HCT116 (cell line): Measurements from ENCODE around the gene FHIT. TPM values are rescaled to one million over a fixed set of nuclear protein-coding genes. Genes with fewer than 3 reads are reported as not detected.

Experiments used
- ATAC-seq: fragments of 200-7000 bp; cut with Tn5 transposase; 2 replicates; pipeline ENCODE4 v1.9.1; 2020; ENCODE audit warnings: mild to moderate bottlenecking, moderate library complexity
- BruUV-seq: library from RNA; stranded (reverse); fragments of 400-500 nt; replicated peaks from 2 replicates; lab custom pipeline; 2021; lab: Mats Ljungman, UMichigan
- CTCF ChIA-PET: fragments of 300-600 bp; sonication (Branson Sonifier 250); formaldehyde crosslinking; loops from one replicate; lab custom pipeline; 2021; ENCODE audit warnings: antibody characterized with exemption; lab: Charles Lee
- POLR2A ChIA-PET: fragments of 300-600, 350-600 bp; sonication (Branson Sonifier 250); formaldehyde crosslinking; loops from one replicate; lab custom pipeline; 2021; ENCODE audit warnings: antibody characterized with exemption; lab: Charles Lee
- RAD21 ChIA-PET, 2 experiments: fragments of 300-600 bp; sonication (Branson Sonifier 250); formaldehyde crosslinking; loops; one replicate each; lab custom pipeline; 2023; ENCODE audit warnings: low total read pairs in 2 of 2; ENCODE audit not compliant: uncharacterized antibody in 2 of 2, unreplicated experiment in 2 of 2, low non-redundant PET in 1 of 2; lab: Charles Lee
- DNase-seq: peaks from one replicate; pipeline ENCODE4 v3.0.0-alpha.2; 2010; ENCODE audit warnings: low read depth, low spot score
- H2AFZ ChIP-seq: fragments of 200-600 bp; shearing (Covaris generic), sonication (generic); 2 replicates; pipeline ENCODE4 v1.6.1; 2017; ENCODE audit warnings: low read depth, mixed run types, mixed read lengths, antibody characterized with exemption, low read length; ENCODE audit not compliant: poor library complexity, severe bottlenecking
- H3K27ac ChIP-seq: 2 replicates; pipeline ENCODE4 v1.5.1; 2012; ENCODE audit warnings: low read depth, low read length
- H3K27me3 ChIP-seq: fragments of 200-600 bp; sonication (generic); 2 replicates; pipeline ENCODE4 v1.6.1; 2016; ENCODE audit warnings: mixed run types, low read length, mixed read lengths; ENCODE audit not compliant: insufficient read depth
- H3K36me3 ChIP-seq, 2 experiments: fragments of 200-500 bp in 1 of 2; fragments of 200-600 bp in 1 of 2; sonication (Bioruptor generic) in 1 of 2; sonication (generic) in 1 of 2; 2 replicates each; pipeline versions ENCODE4 v1.5.1 to v1.6.1; 2014 to 2016; ENCODE audit warnings: low read length in 2 of 2, inconsistent platforms in 1 of 2, mixed read lengths in 1 of 2, mixed run types in 1 of 2; ENCODE audit not compliant: insufficient read depth in 2 of 2, control insufficient read depth in 1 of 2
- H3K4me1 ChIP-seq, 2 experiments: fragments of 200-600 bp in 1 of 2; sonication (generic) in 1 of 2; 2 replicates each; pipeline versions ENCODE4 v1.5.1 to v1.6.1; 2012 to 2017; ENCODE audit warnings: low read length in 2 of 2, inconsistent platforms in 1 of 2, mild to moderate bottlenecking in 1 of 2, mixed read lengths in 1 of 2, mixed run types in 1 of 2, moderate library complexity in 1 of 2; ENCODE audit not compliant: insufficient read depth in 2 of 2, control insufficient read depth in 1 of 2
- H3K4me2 ChIP-seq: fragments of 200-600 bp; sonication (generic); 2 replicates; pipeline ENCODE4 v1.6.1; 2017; ENCODE audit warnings: mixed run types, low read length, mixed read lengths
- H3K4me3 ChIP-seq, 2 experiments: fragments of 200-600 bp in 1 of 2; sonication (generic) in 1 of 2; replicated peaks in 1 of 2; 2 replicates each; pipeline ENCODE4 v1.5.1; 2011 to 2016; ENCODE audit warnings: low read length in 2 of 2, control low read depth in 1 of 2, low read depth in 1 of 2, mild to moderate bottlenecking in 1 of 2, mixed read lengths in 1 of 2, mixed run types in 1 of 2
- H3K79me2 ChIP-seq: fragments of 200-600 bp; sonication (generic); 2 replicates; pipeline ENCODE4 v1.6.1; 2017; ENCODE audit warnings: mild to moderate bottlenecking, mixed run types, low read length, moderate library complexity, mixed read lengths; ENCODE audit not compliant: insufficient read depth
- H3K9ac ChIP-seq: fragments of 200-600 bp; sonication (generic); 2 replicates; pipeline ENCODE4 v1.6.1; 2016; ENCODE audit warnings: low read length, mixed read lengths
- H3K9me2 ChIP-seq: fragments of 200-600 bp; sonication (generic), shearing (Covaris generic); 2 replicates; pipeline ENCODE4 v1.6.1; 2017; ENCODE audit warnings: mixed run types, mild to moderate bottlenecking, moderate library complexity; ENCODE audit not compliant: insufficient read depth
- H3K9me3 ChIP-seq, 2 experiments: fragments of 200-500 bp in 1 of 2; fragments of 200-600 bp in 1 of 2; sonication (Bioruptor generic) in 1 of 2; sonication (generic) in 1 of 2; 2 replicates each; pipeline ENCODE4 v1.6.1; 2014 to 2017; ENCODE audit warnings: low read length in 2 of 2, mixed read lengths in 2 of 2, inconsistent platforms in 1 of 2, low read depth in 1 of 2, mild to moderate bottlenecking in 1 of 2, mixed run types in 1 of 2, moderate library complexity in 1 of 2; ENCODE audit not compliant: control insufficient read depth in 1 of 2, insufficient read depth in 1 of 2
- H4K20me1 ChIP-seq: fragments of 200-600 bp; sonication (generic), shearing (Covaris generic); 2 replicates; pipeline ENCODE4 v1.6.1; 2017; ENCODE audit warnings: mixed run types, mild to moderate bottlenecking, moderate library complexity; ENCODE audit not compliant: insufficient read depth
- CBX3 ChIP-seq: IDR thresholded peaks from 2 replicates; pipeline ENCODE4 v1.6.1; 2012; ENCODE audit warnings: low read depth
- EGR1 ChIP-seq: IDR thresholded peaks from 2 replicates; pipeline ENCODE4 v1.6.1; 2012; ENCODE audit warnings: low read depth
- ELF1 ChIP-seq: IDR thresholded peaks from 2 replicates; pipeline ENCODE4 v1.6.1; 2012; ENCODE audit warnings: low read depth, borderline replicate concordance
- EZH2phosphoT487 ChIP-seq: fragments of 200-600 bp; IDR thresholded peaks from 2 replicates; pipeline ENCODE4 v1.6.1; 2018; ENCODE audit warnings: antibody characterized with exemption, borderline replicate concordance
- JUND ChIP-seq: IDR thresholded peaks from 2 replicates; pipeline ENCODE4 v1.6.1; 2012
- POLR2A ChIP-seq: IDR thresholded peaks from 2 replicates; pipeline ENCODE4 v1.7.0; 2011; ENCODE audit warnings: borderline replicate concordance; ENCODE audit not compliant: insufficient read depth, insufficient read length; ENCODE audit errors: extremely low read depth
- SP1 ChIP-seq: IDR thresholded peaks from 2 replicates; pipeline ENCODE4 v1.6.1; 2012; ENCODE audit warnings: low read depth
- SRF ChIP-seq: IDR thresholded peaks from 2 replicates; pipeline ENCODE4 v1.6.1; 2012; ENCODE audit warnings: low read depth
- TCF7L2 ChIP-seq: IDR thresholded peaks from 2 replicates; pipeline ENCODE4 v1.7.0; 2011; ENCODE audit warnings: borderline replicate concordance, inconsistent platforms; ENCODE audit not compliant: insufficient read depth, insufficient read length; ENCODE audit errors: extremely low read depth
- YY1 ChIP-seq: IDR thresholded peaks from 2 replicates; pipeline ENCODE4 v1.6.1; 2011; ENCODE audit warnings: low read length, low read depth, moderate library complexity, mild to moderate bottlenecking; ENCODE audit not compliant: insufficient replicate concordance; ENCODE audit errors: extremely low read depth
- ZNF274 ChIP-seq: fragments of 200-500 bp; sonication (Bioruptor generic); IDR thresholded peaks from 2 replicates; pipeline ENCODE4 v1.6.1; 2014; ENCODE audit warnings: mild to moderate bottlenecking, low read depth, low read length, inconsistent platforms
- intact Hi-C: fragments of 100-400 bp; cut with micrococcal nuclease; formaldehyde crosslinking; loops from 2 replicates; pipeline ENCODE4 v1.10.0; 2022
- total RNA-seq: library from RNA; stranded (reverse); gene quantifications from one replicate; pipeline ENCODE4 v1.2.1, GENCODE V29; 2021; ENCODE audit not compliant: unreplicated experiment
- TF ChIP-seq, protein P1 (sequence below), 3 experiments: fragments of 200-600 bp in 1 of 3; sonication (generic) in 1 of 3; IDR thresholded peaks in 2 of 3; conservative IDR thresholded peaks in 1 of 3; 2 replicates each; pipeline ENCODE4 v1.5.1; 2012 to 2017; ENCODE audit warnings: low read depth in 2 of 3, low read length in 2 of 3, antibody characterized with exemption in 1 of 3, borderline replicate concordance in 1 of 3, control low read depth in 1 of 3, mild to moderate bottlenecking in 1 of 3, mixed read lengths in 1 of 3, mixed run types in 1 of 3, moderate library complexity in 1 of 3; ENCODE audit not compliant: insufficient read depth in 1 of 3
- TF ChIP-seq, protein P2 (sequence below): IDR thresholded peaks from 2 replicates; pipeline ENCODE4 v1.6.1; 2012
- TF ChIP-seq, protein P3 (sequence below): IDR thresholded peaks from 2 replicates; pipeline ENCODE4 v1.6.1; 2012

FHIT gene
- total RNA-seq, 1 experiment from 2014 or later: 20.1 TPM

- ATAC-seq: no peak
- Histone ChIP-seq H3K9me2 (no peaks in the 10 kb centered on the region), H4K20me1 (no peaks in the 10 kb centered on the region), H3K27me3 (no peaks in the 10 kb centered on the region), H2AFZ (no peak overlapping the region), H3K9me3 (no peaks in the 10 kb centered on the region)
- BruUV-seq: no TSS peak
- POLR2A ChIA-PET: no interaction called here
- intact Hi-C loops: no loop called here
- RAD21 ChIA-PET: no interaction called here
- CTCF ChIA-PET: no interaction called here
- TF ChIP-seq, protein P1, sequence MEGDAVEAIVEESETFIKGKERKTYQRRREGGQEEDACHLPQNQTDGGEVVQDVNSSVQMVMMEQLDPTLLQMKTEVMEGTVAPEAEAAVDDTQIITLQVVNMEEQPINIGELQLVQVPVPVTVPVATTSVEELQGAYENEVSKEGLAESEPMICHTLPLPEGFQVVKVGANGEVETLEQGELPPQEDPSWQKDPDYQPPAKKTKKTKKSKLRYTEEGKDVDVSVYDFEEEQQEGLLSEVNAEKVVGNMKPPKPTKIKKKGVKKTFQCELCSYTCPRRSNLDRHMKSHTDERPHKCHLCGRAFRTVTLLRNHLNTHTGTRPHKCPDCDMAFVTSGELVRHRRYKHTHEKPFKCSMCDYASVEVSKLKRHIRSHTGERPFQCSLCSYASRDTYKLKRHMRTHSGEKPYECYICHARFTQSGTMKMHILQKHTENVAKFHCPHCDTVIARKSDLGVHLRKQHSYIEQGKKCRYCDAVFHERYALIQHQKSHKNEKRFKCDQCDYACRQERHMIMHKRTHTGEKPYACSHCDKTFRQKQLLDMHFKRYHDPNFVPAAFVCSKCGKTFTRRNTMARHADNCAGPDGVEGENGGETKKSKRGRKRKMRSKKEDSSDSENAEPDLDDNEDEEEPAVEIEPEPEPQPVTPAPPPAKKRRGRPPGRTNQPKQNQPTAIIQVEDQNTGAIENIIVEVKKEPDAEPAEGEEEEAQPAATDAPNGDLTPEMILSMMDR (IDR thresholded peaks at IDR 0.05 in 2 of 3, conservative IDR thresholded peaks at IDR 0.05 in 1 of 3; ENCODE audit: borderline replicate concordance in 1 of 3, insufficient read depth in 1 of 3, low read depth in 2 of 3, low read length in 2 of 3): no peak
- TF ChIP-seq ELF1 (no peak), EGR1 (no peak), CBX3 (no peak), SRF (no peak), JUND (no peak), ZNF274 (no peak), EZH2phosphoT487 (no peak), TCF7L2 (no peak), YY1 (no peak), POLR2A (no peak), SP1 (no peak)
- TF ChIP-seq, protein P2, sequence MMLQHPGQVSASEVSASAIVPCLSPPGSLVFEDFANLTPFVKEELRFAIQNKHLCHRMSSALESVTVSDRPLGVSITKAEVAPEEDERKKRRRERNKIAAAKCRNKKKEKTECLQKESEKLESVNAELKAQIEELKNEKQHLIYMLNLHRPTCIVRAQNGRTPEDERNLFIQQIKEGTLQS: no peak
- TF ChIP-seq, protein P3, sequence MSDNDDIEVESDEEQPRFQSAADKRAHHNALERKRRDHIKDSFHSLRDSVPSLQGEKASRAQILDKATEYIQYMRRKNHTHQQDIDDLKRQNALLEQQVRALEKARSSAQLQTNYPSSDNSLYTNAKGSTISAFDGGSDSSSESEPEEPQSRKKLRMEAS: no peak
- TF ChIP-seq, all 23 proteins: peak for 0
- DNase-seq: no peak
- Histone ChIP-seq H3K27ac (no peak overlapping the region), H3K79me2 (no peaks in the 10 kb centered on the region), H3K4me1 (no peaks in the 10 kb centered on the region), H3K9ac (no peak overlapping the region), H3K4me3 (no peak overlapping the region), H3K4me2 (no peak overlapping the region), H3K36me3 (no peaks in the 10 kb centered on the region)
These were observed 1269.9 kb downstream of the FHIT start for GRCh38 chr3:59981377-59981776.
